NCI-H2227 (cell line): ENCODE results near the gene C14orf132.

Experiments used
- DNase-seq: peaks from one replicate; lab custom pipeline; 2025; ENCODE audit not compliant: unreplicated experiment; lab: John Stamatoyannopoulos, UW

C14orf132 gene

DNA sequence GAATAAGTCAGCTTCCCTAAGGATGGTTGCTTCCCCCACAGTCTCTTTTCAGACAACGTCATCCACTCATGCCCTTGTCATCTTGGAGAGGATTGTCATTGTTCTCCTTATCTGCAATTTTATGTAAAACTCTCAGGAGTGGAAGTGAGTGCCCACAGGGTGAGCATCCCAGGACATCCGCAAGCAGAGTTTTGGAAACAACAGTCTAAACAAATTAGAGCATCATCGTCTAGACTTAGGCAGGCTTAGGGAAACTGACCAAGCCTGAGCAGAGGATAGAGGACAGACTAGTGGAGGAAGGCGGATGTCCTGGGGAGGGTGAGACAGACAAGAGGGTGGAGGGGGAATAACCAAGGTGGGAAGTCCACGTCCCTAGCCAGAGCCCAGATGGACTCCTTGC is 101.8 kb downstream of the C14orf132 start:
- no peak for DNase-seq
